Measurements from ENCODE around the gene ILF3. TPM values are rescaled to one million over a fixed set of nuclear protein-coding genes. Genes with fewer than 3 reads are reported as not detected.

The ILF3 gene
- total RNA-seq, 3 donors from 2014 or later = 80.2 to 166 (median 115) TPM

GRCh38 chr19:10685210-10685609 is 31.1 kb downstream of the ILF3 start:
- H3K36me3 ChIP-seq = peaks cover 37% of the 10 kb centered on the region
- intact Hi-C loops (cut with DNase I; ENCODE audit: low total_unique reads) = no loop called here
- TF ChIP-seq POLR2AphosphoS5 (IDR thresholded peaks at IDR 0.05) (no peak), CTCF (IDR thresholded peaks at IDR 0.05) (no peak), POLR2A (IDR thresholded peaks at IDR 0.05) (no peak)
- H3K27ac ChIP-seq = no peak overlapping the region
- H3K27me3 ChIP-seq = no peaks in the 10 kb centered on the region
- H3K4me3 ChIP-seq = no peak overlapping the region
- H3K9me3 ChIP-seq = no peaks in the 10 kb centered on the region
- DNase-seq (ENCODE audit: low spot score in 2 of 2) = no peak
- H3K4me1 ChIP-seq = no peaks in the 10 kb centered on the region

GRCh38 chr19:10686193-10686592 is 32.0 kb downstream of the ILF3 start:
- Histone ChIP-seq H3K27ac (no peak overlapping the region), H3K36me3 (peaks cover 27% of the 10 kb centered on the region), H3K27me3 (no peaks in the 10 kb centered on the region), H3K9me3 (no peaks in the 10 kb centered on the region), H3K4me1 (no peaks in the 10 kb centered on the region), H3K4me3 (no peak overlapping the region)
- intact Hi-C loops (cut with DNase I; ENCODE audit: low total_unique reads) = no loop called here
- DNase-seq (ENCODE audit: low spot score in 2 of 2) = no peak
- TF ChIP-seq POLR2AphosphoS5 (IDR thresholded peaks at IDR 0.05) (no peak), POLR2A (IDR thresholded peaks at IDR 0.05) (no peak), CTCF (IDR thresholded peaks at IDR 0.05) (no peak)

GRCh38 chr19:10686661-10687517 is 32.7 kb downstream of the ILF3 start:
- Histone ChIP-seq H3K4me1 (no peaks in the 10 kb centered on the region), H3K27ac (no peak overlapping the region), H3K4me3 (no peak overlapping the region), H3K9me3 (no peaks in the 10 kb centered on the region), H3K27me3 (no peaks in the 10 kb centered on the region), H3K36me3 (peaks cover 21% of the 10 kb centered on the region)
- DNase-seq (ENCODE audit: low spot score in 2 of 2) = no peak
- intact Hi-C loops (cut with DNase I; ENCODE audit: low total_unique reads) = no loop called here
- TF ChIP-seq POLR2AphosphoS5 (IDR thresholded peaks at IDR 0.05) (no peak), POLR2A (IDR thresholded peaks at IDR 0.05) (no peak), CTCF (IDR thresholded peaks at IDR 0.05) (no peak)

GRCh38 chr19:10687518-10688288 is 33.6 kb downstream of the ILF3 start:
- Histone ChIP-seq H3K9me3 (no peaks in the 10 kb centered on the region), H3K4me3 (no peak overlapping the region), H3K27me3 (no peaks in the 10 kb centered on the region), H3K4me1 (no peaks in the 10 kb centered on the region), H3K27ac (no peak overlapping the region), H3K36me3 (peaks cover 16% of the 10 kb centered on the region)
- no peak for DNase-seq (ENCODE audit: low spot score in 2 of 2)
- intact Hi-C loops (cut with DNase I; ENCODE audit: low total_unique reads) = no loop called here
- no peak for TF ChIP-seq CTCF (IDR thresholded peaks at IDR 0.05)
- no peak for TF ChIP-seq POLR2A (IDR thresholded peaks at IDR 0.05)
- no peak for TF ChIP-seq POLR2AphosphoS5 (IDR thresholded peaks at IDR 0.05)
